IMR-90 (cell line): ENCODE data around the gene ZNRF3.

ENCODE experiments used
- BHLHE40 ChIP-seq: fragments of 150-350 bp; IDR thresholded peaks from 2 replicates; pipeline ENCODE4 v1.6.1; 2016; ENCODE audit warnings: mild to moderate bottlenecking, low read depth, low read length
- CEBPB ChIP-seq: IDR thresholded peaks from 2 replicates; pipeline ENCODE4 v1.6.1; 2012; ENCODE audit warnings: low read depth, low read length, improper control_type of control experiment
- FOS ChIP-seq: fragments of 150-350 bp; IDR thresholded peaks from 2 replicates; pipeline ENCODE4 v1.6.1; 2016; ENCODE audit warnings: low read depth, low read length
- MAFK ChIP-seq: IDR thresholded peaks from 2 replicates; pipeline ENCODE4 v1.6.1; 2012; ENCODE audit warnings: low read depth, low read length, improper control_type of control experiment
- MAZ ChIP-seq: IDR thresholded peaks from 2 replicates; pipeline ENCODE4 v1.6.1; 2012; ENCODE audit warnings: low read depth, mild to moderate bottlenecking, low read length, improper control_type of control experiment, moderate library complexity, borderline replicate concordance
- MXI1 ChIP-seq: IDR thresholded peaks from 2 replicates; pipeline ENCODE4 v1.6.1; 2012; ENCODE audit warnings: low read depth, mild to moderate bottlenecking, low read length, moderate library complexity, borderline replicate concordance
- NFE2L2 ChIP-seq: fragments of 150-350 bp; IDR thresholded peaks from 2 replicates; pipeline ENCODE4 v1.6.1; 2016; ENCODE audit warnings: low read depth, mild to moderate bottlenecking, low read length
- POLR2A ChIP-seq: IDR thresholded peaks from 2 replicates; pipeline ENCODE4 v1.6.1; 2012; ENCODE audit warnings: mild to moderate bottlenecking, low read depth, low read length
- RAD21 ChIP-seq: IDR thresholded peaks from 2 replicates; pipeline ENCODE4 v1.6.1; 2012; ENCODE audit warnings: low read length, improper control_type of control experiment
- RCOR1 ChIP-seq: IDR thresholded peaks from 2 replicates; pipeline ENCODE4 v1.6.1; 2012; ENCODE audit warnings: mild to moderate bottlenecking, low read length, improper control_type of control experiment; ENCODE audit not compliant: insufficient replicate concordance
- RFX5 ChIP-seq: IDR thresholded peaks from 2 replicates; pipeline ENCODE4 v1.8.0; 2012; ENCODE audit warnings: low read depth, mild to moderate bottlenecking, low read length, moderate library complexity
- TF ChIP-seq, protein P1 (sequence below): conservative IDR thresholded peaks from 2 replicates; pipeline ENCODE4 v1.5.1; 2012; ENCODE audit warnings: mild to moderate bottlenecking, low read depth, low read length, improper control_type of control experiment
- TF ChIP-seq, protein P2 (sequence below): fragments of 150-350 bp; IDR thresholded peaks from 2 replicates; pipeline ENCODE4 v1.6.1; 2017; ENCODE audit warnings: mild to moderate bottlenecking, antibody characterized with exemption, low read length, low read depth

DNA sequence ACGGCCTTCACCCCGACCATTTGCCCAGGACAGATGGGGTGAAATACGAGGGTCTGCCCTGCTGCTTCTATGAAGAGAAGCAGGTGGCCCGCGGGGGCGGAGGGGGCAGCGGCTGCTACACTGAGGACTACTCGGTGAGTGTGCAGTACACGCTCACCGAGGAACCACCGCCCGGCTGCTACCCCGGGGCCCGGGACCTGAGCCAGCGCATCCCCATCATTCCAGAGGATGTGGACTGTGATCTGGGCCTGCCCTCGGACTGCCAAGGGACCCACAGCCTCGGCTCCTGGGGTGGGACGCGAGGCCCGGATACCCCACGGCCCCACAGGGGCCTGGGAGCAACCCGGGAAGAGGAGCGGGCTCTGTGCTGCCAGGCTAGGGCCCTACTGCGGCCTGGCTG, 167.1 kb downstream of the ZNRF3 start:
- TF ChIP-seq, protein P1, sequence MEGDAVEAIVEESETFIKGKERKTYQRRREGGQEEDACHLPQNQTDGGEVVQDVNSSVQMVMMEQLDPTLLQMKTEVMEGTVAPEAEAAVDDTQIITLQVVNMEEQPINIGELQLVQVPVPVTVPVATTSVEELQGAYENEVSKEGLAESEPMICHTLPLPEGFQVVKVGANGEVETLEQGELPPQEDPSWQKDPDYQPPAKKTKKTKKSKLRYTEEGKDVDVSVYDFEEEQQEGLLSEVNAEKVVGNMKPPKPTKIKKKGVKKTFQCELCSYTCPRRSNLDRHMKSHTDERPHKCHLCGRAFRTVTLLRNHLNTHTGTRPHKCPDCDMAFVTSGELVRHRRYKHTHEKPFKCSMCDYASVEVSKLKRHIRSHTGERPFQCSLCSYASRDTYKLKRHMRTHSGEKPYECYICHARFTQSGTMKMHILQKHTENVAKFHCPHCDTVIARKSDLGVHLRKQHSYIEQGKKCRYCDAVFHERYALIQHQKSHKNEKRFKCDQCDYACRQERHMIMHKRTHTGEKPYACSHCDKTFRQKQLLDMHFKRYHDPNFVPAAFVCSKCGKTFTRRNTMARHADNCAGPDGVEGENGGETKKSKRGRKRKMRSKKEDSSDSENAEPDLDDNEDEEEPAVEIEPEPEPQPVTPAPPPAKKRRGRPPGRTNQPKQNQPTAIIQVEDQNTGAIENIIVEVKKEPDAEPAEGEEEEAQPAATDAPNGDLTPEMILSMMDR, result no peak
- TF ChIP-seq FOS (no peak), MXI1 (no peak), POLR2A (no peak), RAD21 (no peak), CEBPB (no peak), MAFK (no peak), RFX5 (no peak), RCOR1 (no peak), BHLHE40 (no peak), NFE2L2 (no peak), MAZ (no peak)
- TF ChIP-seq, protein P2, sequence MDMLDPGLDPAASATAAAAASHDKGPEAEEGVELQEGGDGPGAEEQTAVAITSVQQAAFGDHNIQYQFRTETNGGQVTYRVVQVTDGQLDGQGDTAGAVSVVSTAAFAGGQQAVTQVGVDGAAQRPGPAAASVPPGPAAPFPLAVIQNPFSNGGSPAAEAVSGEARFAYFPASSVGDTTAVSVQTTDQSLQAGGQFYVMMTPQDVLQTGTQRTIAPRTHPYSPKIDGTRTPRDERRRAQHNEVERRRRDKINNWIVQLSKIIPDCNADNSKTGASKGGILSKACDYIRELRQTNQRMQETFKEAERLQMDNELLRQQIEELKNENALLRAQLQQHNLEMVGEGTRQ, result no peak
